AG09319 (cell line): ENCODE results near the gene MRPS5.

Experiments
- DNase-seq: peaks from one replicate; pipeline ENCODE4 v3.0.0-alpha.2; 2010; ENCODE audit warnings: low read depth; ENCODE audit errors: extremely low read depth
- CTCF ChIP-seq: IDR thresholded peaks from 2 replicates; pipeline ENCODE4 v1.5.1; 2011; ENCODE audit warnings: low read depth, mild to moderate bottlenecking, inconsistent platforms, low read length, moderate library complexity

MRPS5 gene

GRCh38 chr2:95049961-95050360, 71.6 kb downstream of the MRPS5 start:
- no peak for TF ChIP-seq CTCF
- no peak for DNase-seq

GRCh38 chr2:95049683-95049955, 72.0 kb downstream of the MRPS5 start:
- no peak for DNase-seq
- no peak for TF ChIP-seq CTCF

GRCh38 chr2:95048825-95049682, 72.6 kb downstream of the MRPS5 start:
- TF ChIP-seq CTCF, result no peak

GRCh38 chr2:95047629-95048510, 73.7 kb downstream of the MRPS5 start:
- DNase-seq, result no peak
- no peak for TF ChIP-seq CTCF

More at GRCh38 chr2:95048825-95049682, 72.6 kb downstream of the MRPS5 start:
- DNase-seq, result no peak

- TF ChIP-seq CTCF, result no peak
- DNase-seq, result no peak
These were observed 75.1 kb downstream of the MRPS5 start for GRCh38 chr2:95046371-95047112.

- no peak for DNase-seq
- no peak for TF ChIP-seq CTCF
These were observed 77.0 kb downstream of the MRPS5 start for GRCh38 chr2:95044601-95045000.
